ENCODE results near the gene MARCHF2.
"Not testable (repeated sequence)": the region's sequence is repeated elsewhere in the genome, so short reads cannot be mapped to it uniquely, and the experiment has no call there.

Gene MARCHF2

DNA sequence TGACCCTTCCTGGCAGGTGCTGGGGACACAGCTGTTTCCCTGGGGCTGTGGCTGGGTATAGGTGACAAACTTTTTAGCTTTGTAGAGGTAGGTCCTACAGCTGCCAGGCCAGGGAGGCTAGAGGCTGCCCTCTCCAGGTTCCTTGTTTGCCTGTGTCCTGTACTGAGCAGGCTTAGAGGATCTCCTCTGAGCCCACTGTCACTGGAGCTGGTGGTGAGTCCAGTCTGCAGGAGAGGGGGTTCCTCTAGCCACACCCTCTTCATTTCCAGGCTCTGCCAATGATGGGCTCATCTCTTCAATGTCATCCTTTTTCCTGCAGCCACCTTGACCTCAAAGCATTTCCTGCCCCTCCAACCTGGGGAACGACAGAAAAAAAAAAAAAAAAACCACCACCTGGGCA is 35.5 kb upstream of the MARCHF2 start (continued):
- TF ChIP-seq ZNF639 (tag by site-specific recombination; IDR thresholded peaks at IDR 0.05) = no peak
- TF ChIP-seq ZNF112 (tag by site-specific recombination; IDR thresholded peaks at IDR 0.05) = no peak
- TF ChIP-seq ZNF341 (tag by site-specific recombination; IDR thresholded peaks at IDR 0.05; ENCODE audit: low read depth) = no peak
- TF ChIP-seq ZNF140 (tag by site-specific recombination; IDR thresholded peaks at IDR 0.05) = no peak
- TF ChIP-seq, protein P1, sequence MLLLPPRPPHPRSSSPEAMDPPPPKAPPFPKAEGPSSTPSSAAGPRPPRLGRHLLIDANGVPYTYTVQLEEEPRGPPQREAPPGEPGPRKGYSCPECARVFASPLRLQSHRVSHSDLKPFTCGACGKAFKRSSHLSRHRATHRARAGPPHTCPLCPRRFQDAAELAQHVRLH (tag by site-specific recombination; IDR thresholded peaks at IDR 0.05) = no peak
- TF ChIP-seq, protein P2, sequence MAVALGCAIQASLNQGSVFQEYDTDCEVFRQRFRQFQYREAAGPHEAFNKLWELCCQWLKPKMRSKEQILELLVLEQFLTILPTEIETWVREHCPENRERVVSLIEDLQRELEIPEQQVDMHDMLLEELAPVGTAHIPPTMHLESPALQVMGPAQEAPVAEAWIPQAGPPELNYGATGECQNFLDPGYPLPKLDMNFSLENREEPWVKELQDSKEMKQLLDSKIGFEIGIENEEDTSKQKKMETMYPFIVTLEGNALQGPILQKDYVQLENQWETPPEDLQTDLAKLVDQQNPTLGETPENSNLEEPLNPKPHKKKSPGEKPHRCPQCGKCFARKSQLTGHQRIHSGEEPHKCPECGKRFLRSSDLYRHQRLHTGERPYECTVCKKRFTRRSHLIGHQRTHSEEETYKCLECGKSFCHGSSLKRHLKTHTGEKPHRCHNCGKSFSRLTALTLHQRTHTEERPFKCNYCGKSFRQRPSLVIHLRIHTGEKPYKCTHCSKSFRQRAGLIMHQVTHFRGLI (tag by site-specific recombination; IDR thresholded peaks at IDR 0.05) = no peak
- no peak for TF ChIP-seq ZNF114 (tag by site-specific recombination; IDR thresholded peaks at IDR 0.05)
- no peak for TF ChIP-seq ZNF571 (tag by site-specific recombination; IDR thresholded peaks at IDR 0.05)
- no peak for TF ChIP-seq ZNF48 (tag by site-specific recombination; IDR thresholded peaks at IDR 0.05)
- TF ChIP-seq ZNF23 (tag by site-specific recombination; IDR thresholded peaks at IDR 0.05; ENCODE audit: borderline replicate concordance) = no peak

GRCh38 chr19:8379156-8379891 is 33.8 kb upstream of the MARCHF2 start:
- TF ChIP-seq SP2 (tag by site-specific recombination; IDR thresholded peaks at IDR 0.05) = peak; percentile 35
- TF ChIP-seq ZNF350 (tag by site-specific recombination; IDR thresholded peaks at IDR 0.05) = peak; percentile 64; the same call in 1 of the 2 replicates
- H3K4me3 ChIP-seq (ENCODE audit: low read depth, low read length); H3K9me3 ChIP-seq (ENCODE audit: control insufficient read depth, insufficient read depth, low read depth, low read length); H3K36me3 ChIP-seq (ENCODE audit: control insufficient read depth in 2 of 2, insufficient read depth in 1 of 2, low read length in 2 of 2); H3K27ac ChIP-seq (ENCODE audit: extremely low read depth, low read depth, low read length); H3K4me1 ChIP-seq (ENCODE audit: control insufficient read depth, insufficient read depth, low read length): not testable (repeated sequence)
- POLR2A ChIA-PET = interaction anchor here (1.2 kb wide), 1 partner anchor 12 kb away, joined by 4 read pairs; no protein-coding TSS in a partner anchor
- CTCF ChIA-PET = interaction anchor here (1.3 to 1.5 kb wide), 2 partner anchors 9 to 25 kb away, joined by 4 to 5 read pairs; no protein-coding TSS in a partner anchor

GRCh38 chr19:8384569-8384968 is 28.5 kb upstream of the MARCHF2 start:
- H3K4me3 ChIP-seq (ENCODE audit: low read depth, low read length); H3K36me3 ChIP-seq (ENCODE audit: control insufficient read depth in 2 of 2, insufficient read depth in 1 of 2, low read length in 2 of 2); CTCF ChIA-PET; POLR2A ChIA-PET; H3K27ac ChIP-seq (ENCODE audit: extremely low read depth, low read depth, low read length); H3K4me1 ChIP-seq (ENCODE audit: control insufficient read depth, insufficient read depth, low read length); H3K9me3 ChIP-seq (ENCODE audit: control insufficient read depth, insufficient read depth, low read depth, low read length): not testable (repeated sequence)

- H3K4me1 ChIP-seq (ENCODE audit: control insufficient read depth, insufficient read depth, low read length) = not testable (repeated sequence)
Measured at GRCh38 chr19:8385103-8385502, 28.0 kb upstream of the MARCHF2 start.

DNA sequence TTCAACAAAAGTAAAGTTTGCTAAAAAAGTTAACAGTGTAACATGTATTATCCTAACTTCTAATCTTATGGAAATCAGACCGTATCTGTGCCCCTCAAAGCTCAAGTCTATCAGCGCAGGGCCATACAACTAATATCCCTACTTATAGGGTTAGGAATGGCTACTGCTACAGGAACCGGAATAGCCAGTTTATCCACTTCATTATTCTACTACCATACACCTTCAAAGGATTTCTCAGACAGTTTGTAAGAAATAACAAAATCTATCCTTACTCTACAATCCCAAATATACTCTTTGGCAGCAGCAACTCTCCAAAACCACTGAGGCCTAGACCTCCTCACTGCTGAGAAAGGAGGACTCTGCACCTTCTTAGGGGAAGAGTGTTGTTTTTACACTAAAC is 27.5 kb upstream of the MARCHF2 start:
- POLR2A ChIA-PET; H3K36me3 ChIP-seq (ENCODE audit: control insufficient read depth in 2 of 2, insufficient read depth in 1 of 2, low read length in 2 of 2); H3K4me1 ChIP-seq (ENCODE audit: control insufficient read depth, insufficient read depth, low read length); H3K27ac ChIP-seq (ENCODE audit: extremely low read depth, low read depth, low read length); H3K9me3 ChIP-seq (ENCODE audit: control insufficient read depth, insufficient read depth, low read depth, low read length); H3K4me3 ChIP-seq (ENCODE audit: low read depth, low read length): not testable (repeated sequence)
- CTCF ChIA-PET = interaction anchor here (0.6 kb wide), 1 partner anchor 497 kb away, joined by 3 read pairs; the partner anchor contains the start of gene LRRC8E

More at GRCh38 chr19:8385103-8385502, 28.0 kb upstream of the MARCHF2 start:
- H3K4me3 ChIP-seq (ENCODE audit: low read depth, low read length); CTCF ChIA-PET; H3K9me3 ChIP-seq (ENCODE audit: control insufficient read depth, insufficient read depth, low read depth, low read length); H3K36me3 ChIP-seq (ENCODE audit: control insufficient read depth in 2 of 2, insufficient read depth in 1 of 2, low read length in 2 of 2); POLR2A ChIA-PET; H3K27ac ChIP-seq (ENCODE audit: extremely low read depth, low read depth, low read length): not testable (repeated sequence)
